Midbrain (tissue), 1 donor: ENCODE results near the gene RCC2.
A peak's percentile ranks its signal among the peaks of the same experiment; 100 is the strongest.

Experiments
- DNase-seq: peaks from one replicate; lab custom pipeline; 2025; lab: John Stamatoyannopoulos, UW

The RCC2 gene

DNA sequence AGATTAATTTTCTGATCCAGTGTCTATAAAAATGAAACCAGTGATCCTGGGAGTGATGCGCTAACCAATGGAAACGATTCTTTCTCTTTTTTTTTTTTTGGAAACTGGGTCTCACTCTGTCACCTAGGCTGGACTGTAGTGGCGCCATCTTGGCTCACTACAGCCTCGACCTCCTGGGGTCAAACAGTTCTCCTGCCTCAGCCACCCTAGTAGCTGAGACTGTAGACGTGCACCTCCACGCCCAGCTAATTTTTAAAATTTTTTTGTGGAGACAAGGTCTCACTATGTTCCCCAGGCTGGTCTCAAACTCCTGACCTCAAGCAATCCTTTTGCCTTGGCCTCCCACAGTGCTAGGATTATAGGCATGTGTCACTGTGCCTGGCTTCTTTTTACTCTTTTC lies 3.4 kb upstream of the RCC2 start:
- no peak for DNase-seq

DNA sequence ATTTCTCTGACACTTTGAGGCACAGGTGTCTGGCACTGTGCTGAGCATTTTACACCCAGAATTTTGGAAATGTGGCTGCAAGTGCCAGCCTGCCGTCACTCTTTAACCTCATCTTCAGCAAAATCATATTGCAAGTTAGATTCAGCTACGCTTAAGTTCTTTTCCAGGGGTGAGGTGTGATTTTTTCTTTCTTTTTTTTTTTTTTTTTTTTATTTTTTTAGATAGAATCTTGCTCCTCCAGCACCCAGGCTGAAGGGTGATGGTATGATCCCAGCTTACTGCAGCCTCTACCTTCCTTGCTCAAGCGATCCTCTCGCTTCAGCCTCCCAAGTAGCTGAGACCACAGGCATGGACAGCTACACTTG lies 2.5 kb upstream of the RCC2 start:
- no peak for DNase-seq

DNA sequence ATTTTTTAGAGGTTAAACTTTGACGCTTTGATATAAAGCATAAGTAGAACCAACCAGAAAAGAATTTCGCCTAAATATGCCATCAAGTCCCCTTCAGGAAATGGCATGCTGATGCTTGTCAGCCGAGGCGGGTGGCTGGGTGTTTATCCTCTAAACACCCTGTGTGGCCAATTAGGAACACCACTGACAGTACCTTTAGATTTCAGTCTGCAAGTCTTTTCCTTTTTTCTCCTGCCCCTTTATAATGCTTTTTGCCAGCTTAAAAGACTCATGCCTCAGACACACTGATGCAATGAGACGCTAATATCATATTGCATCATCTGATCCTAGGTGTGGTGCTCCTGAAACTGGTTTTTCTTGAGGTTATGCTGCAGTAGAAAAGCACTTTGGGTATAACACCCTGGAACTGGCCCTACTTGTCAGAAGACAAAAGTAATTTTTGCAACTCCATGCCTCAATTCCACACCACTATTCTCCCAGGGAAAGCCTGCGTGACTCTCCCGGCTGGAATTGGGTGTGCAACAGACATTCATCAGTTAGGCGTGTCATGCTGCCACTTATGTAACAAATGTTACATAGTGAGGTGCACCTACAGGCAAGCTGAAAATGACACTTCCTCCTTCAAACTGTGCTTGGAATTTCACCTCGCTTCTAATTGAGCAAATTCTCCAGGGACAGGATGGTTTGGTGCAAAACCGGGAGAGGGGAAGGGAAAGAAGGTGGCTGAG lies 2.0 kb upstream of the RCC2 start:
- no peak for DNase-seq

DNA sequence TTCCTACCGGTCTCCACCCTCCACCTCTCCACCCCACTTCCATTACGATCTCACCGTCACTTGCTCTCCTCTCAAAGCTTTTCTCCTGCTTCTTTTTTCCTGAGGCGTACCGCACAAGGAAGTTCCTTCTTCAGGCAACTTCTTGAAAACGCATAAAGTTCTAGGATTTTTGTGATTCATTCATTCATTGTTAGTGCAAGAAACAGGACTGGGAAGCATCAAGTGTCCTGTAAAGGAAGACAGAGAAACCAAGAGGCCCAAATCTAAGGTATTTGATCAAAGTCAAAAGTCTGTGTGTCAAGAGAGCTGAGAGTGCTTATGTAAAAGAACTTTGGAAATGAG lies 1.3 kb upstream of the RCC2 start:
- no peak for DNase-seq

DNA sequence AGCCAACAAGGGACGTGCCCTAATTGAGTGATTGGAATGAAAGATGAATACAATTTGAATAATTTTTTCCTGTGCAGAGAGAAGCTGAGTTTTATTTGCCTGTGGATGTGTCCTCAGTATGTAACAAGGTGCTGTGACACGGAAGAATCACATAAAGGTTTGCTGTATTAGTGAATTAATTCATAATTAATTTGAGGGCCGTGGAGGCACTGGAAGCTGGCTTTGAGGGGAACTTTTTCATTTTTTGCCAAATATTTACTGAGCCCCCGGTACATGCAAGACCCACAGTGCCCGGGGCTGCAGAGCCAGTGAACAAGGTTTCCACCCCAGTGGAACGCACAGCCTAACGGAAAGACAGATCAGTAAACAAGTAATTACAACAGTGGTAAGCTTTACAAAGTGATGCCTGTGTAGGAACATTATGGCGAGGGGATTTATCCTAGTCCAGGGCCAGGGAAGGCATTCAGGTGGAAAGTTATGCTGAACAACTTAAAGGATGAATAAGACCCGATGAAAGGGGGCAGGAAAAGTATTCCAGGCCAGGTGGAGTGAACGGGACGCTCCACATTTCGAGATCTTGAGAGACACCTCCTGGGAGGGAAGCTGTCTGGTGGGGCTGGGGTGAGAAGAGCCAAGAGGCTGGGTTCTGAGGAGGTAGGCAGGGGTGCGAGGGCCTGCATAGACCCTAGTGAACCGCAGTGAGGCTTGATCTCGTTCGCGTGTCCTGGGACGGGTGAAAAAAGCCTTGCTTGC lies 773 bp upstream of the RCC2 start:
- DNase-seq, result no peak

DNA sequence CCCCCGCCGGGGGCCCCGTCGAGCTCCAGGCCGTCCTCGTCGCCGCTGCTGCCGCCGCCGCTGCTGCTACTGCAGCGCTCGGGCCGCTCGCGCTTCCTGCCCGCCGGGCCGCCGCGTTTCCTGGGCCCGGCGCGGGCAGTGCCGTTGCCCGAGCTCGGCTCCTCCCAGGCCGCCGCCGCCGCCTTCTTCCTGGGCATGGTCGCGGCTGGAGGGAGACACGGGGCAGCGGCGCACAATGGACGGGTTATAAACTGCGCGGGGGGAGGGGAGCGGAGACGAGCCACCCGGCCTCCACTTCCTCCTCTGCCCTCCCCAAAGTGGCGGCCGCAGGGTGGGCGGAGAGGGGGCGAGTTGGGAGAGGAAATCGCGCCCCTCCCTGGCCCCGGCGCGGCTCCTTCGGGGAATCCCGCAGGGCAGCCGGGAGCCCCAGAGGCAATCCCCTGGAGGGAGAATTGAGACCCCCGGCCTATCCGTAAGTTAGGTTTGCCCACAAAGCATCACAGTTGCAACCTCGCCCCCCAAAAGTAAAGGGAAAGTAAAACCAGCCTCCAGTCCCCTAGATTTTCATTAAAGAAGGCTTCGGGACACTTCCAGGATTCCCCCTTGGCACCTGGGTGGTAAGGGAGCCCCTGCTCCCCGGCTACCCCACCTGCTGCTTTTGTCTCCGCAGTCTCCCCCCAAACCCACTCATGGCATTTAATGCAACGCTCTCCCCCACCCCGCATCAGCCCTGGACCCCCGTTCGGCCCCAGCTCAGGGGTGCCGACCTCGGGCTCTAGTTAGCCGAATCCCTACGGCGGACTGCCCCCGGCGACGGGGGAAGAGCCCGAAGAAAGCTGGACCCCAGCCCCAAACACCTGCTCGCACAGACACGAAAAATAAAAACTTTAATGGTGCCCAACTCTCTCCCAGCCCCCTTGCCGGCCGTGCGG lies 893 bp downstream of the RCC2 start:
- peak; percentile 46 for DNase-seq

DNA sequence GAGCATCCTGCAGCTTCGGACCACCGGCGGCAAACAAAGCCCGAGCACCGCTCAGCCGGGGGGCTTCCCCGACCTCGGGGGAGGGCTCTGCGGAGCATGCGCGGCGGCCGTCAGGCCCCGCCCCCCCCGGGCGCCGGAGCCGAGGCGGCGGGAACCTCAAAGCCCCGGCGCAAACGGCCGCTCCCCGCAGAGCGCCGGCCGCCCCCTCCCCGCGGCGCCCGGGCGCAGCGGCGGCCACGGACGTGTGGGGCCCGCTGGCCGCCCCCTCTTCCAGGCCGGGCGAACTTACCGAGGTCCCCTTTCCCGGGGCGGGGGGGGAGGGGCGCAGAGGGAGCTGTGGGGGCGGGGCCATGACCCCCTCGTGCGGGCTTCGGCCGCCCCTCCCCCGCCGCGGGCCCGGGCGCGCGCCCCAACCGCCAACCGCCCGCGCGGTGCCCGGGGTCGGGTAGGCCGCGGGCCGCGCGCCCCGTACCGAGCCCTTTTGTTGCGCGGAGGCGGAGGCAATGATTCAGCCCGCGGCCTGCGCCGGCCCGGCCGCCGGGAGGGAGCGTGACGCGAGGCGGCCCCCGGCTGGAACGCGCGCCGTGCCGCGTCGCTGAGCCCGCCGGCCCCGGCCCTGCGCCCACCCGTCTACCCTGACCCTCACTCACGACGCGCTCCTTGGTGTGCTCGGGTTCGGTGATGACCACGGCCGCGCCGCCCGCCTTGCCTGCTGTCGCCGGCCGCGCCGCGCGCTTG lies 1.7 kb downstream of the RCC2 start:
- DNase-seq, result peak; percentile 64

DNA sequence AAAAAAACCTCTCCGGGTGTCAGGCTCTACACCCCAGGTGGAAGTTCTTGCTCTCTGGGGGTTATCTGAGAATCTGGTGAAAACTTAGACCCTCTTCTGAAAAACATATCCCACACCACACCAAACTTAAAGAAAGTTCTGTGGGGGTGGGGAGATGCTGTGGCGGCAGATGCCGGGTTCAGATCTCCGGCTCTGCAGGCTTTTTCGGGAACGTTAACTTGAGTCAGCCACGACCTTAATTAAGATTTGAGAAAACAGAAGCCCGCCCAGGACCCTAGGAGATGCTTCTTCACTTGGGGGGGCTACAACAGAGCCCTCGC lies 2.3 kb downstream of the RCC2 start:
- DNase-seq, result peak; percentile 64

DNA sequence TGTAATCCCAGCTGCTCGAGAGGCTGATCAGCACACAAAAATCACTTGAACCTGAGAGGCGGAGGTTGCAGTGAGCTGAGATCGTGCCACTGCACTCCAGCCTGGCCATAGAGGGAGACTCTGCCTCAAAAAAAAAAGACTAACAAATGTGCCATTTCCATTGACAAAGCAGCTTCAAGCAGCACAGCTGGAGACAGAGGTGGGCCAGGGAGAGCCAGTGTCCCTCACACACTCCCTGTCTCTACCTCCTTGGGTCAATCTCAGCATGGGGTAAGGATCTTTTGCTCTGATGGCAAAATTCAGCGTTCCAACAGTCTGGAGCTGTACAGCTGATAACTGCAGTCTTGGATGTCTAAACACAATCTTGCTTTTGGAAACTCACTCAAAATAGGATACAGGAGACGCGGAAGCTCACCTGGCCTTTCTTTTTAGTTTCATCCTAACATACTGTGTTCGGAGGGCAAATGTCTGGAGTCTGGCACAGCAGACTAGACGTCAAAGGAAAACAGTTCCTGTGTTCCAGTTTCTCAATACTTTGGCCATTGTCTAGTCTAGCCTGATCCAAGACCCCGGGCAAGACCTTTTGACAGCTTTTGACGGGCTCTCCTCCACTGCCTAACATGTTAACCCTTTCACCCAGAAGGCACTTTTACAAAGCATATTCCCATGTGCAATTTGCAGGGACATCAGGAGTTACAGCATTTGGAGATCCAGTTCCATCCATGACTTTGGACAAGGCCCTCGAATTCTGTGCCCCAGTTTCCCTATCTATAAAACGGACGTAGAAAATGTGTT lies 2.9 kb downstream of the RCC2 start:
- no peak for DNase-seq

DNA sequence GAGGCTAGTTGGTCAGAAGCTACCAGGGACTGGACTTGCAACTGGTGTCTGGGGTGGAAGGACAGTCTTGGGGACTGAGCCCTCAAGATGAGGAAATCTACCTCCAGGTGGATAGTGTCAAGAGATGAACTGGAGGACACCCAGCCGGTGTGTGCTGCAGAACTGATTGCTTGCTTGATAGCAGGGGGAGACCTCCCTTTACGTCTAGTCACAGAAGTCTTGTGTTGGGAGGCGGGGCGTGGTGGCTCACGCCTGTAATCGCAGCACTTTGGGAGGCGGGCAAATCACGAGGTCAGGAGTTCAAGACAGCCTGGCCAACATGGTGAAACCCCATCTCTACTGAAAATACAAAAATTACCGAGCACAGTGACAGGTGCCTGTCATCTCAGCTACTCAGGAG lies 4.9 kb downstream of the RCC2 start:
- no peak for DNase-seq

DNA sequence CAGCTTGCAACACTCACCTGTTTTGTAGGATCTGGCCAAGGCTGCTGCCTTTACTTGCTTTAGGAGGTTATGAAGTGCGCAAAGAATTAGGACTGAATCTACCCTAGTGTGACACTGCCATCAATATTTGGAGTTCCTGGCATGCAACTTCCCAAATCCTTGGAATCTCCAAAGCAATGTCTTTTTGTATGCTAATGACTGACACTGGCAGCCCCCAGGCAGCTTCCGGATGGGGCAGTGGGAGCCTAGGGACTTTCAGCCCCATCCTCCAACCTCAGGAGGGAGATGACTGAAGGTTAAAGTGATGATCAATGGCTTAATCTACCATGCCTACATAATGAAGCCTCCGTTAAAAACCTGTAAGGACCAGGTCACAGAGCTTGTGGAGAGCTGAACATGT lies 5.5 kb downstream of the RCC2 start:
- DNase-seq, result no peak

DNA sequence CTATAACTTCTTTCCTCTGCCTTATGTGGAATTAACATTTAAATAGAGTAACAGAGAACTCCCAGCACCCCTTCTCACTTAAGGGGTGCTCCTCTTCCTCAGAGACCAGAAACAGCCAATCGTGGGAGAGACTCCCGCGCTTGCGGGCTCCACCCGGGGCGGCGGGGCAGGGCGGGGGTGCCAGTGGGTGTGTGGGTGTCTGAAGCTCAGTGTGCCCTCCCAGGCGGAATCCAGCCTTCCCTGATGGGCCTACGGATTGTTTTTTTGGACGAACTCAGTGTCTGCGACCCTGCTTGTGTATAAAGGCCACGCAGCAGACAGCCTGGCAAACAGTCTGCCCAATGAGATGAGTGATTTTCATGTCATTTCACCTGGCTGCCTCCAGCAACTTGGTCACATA lies 6.2 kb downstream of the RCC2 start:
- DNase-seq, result no peak

DNA sequence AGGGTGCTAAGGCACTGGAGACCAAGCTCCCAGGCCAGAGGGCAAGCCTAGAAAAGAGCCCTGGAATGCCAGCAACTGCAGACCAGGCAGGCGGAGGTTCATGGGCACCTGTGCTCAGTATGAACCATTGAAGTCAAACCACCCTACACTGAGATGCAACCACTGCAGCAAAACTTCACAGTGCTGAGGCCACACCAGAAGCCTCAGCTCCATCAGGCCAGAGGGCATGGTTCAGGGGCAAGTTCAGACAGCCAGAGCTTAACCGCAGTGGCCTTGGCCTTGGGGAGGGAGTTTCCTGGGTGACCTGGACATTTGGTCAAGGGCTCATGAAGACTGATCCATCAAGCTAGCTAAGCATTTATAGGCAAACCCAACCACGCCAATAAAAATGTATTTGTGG lies 7.1 kb downstream of the RCC2 start:
- no peak for DNase-seq

DNA sequence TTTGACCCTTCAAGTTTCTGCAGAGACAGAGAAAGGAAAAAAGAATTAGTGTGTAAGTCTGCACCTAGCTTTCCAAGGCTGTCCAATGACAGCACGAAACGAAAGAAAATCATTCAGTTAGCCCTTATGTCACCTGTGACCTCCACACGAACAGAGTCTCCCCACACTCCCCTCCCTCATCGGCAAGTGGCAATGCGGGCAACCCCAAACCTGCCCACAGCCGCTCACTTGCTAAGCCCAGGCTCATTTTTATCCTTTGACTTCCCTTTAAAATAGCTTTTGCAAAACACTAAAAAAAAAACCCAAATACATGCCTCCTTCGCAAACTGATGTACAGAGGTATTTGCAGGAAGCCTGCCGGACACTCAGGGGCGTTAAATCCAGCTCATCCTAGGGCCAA lies 10.3 kb downstream of the RCC2 start:
- DNase-seq, result no peak

DNA sequence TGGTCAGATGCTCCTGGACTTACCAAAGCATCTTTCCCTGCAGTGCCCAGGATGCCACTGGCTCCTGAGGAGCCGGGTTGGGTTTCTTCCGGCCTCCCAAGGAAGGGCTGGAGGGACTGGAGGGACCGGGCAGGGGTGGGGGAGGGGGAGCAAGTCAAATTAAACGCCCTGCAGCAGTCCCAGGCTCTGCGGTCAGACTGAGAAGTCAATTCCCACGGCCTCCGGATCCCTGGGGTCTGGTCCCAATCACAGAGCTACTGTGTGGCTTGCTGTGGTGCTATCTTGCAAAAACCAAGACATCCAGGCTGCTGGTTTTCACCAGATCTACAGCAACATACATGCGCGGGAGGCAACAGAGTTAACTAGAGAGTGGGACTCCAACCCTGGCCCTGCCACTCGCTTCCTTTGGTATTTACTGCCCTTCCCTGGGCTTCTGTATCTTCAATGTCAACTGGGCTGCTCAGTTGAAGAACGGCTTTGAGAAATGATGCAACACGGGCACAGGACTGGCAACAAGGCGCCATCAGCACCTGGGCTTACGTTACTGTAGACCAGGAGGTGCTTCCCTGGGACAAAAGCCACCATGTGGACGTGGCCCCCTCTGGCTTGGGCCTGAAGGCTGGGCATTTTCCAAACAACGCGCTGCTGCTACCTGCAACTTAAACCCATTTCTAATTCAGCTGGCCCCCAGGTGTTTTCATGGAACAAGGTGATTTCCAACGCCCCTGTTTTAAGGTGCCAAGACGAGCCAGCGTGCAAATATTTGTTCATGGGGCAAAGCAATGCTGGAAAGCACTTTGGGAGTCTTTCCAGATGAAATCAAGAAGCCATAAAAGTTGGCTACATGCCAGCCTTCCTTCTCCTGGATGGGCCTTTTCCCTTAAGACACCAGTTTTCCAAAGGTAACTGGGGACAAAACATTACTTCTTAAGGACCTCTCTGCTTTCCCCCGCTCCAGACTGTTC lies 11.5 kb downstream of the RCC2 start:
- no peak for DNase-seq

DNA sequence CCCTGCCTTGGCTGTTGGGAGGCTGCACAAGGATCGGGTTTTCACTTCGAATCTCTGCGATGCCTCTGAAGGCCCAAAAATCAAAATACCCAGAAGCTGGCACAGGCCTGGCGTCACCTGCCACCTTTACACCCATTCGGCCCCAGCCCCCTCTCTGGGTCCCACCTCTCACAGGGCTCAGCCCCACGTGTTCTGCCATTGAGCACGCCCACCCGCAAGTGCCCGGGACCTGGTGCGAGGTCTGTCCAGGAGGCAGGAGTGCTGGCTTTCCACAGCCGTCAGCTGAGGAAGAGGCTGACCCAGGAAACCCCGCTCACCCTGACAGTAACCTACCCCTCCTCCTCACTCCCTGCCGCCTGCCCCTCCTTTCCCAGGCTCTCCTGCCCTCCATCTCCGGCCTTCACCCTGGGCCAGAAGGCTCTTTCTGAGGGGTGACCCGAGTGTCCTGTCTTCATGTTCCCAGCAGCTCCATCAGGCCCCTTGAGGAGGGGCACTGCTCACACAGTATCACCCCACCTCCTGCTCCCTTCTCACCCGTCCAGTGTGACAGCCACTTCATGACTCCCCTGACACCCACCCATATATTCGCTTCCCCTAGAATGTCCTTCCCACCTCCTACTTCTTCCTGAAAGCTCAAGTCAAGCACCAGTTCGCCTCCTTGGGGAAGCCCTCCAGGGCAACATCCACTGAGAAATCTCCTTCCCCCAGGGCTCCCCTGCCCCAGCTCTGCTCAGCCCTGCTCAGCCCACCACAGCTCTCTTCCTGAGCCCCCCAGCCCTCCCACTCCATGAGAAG lies 13.5 kb downstream of the RCC2 start:
- DNase-seq, result no peak

DNA sequence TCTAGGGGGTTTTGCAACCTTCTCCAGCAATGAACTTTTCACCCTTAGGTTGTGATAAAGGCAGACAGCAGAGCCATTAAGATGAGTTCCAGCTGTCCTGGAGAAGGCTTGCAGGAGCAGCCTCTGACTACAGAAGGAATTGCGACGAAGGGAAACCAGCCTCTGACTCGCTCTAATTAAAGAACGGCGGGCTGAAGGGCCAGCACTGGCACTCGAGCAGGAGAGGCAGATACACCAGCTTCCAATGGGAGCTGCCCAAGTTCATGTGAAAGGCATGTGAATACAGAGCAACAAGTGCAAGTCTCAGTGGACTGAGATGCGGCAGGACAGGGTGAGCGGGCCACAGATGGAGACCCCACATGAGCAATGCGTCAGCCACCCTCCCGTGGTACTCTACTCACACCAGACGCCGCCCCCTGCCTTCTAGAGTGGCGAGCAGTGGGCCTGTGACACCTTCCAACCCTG lies 15.7 kb downstream of the RCC2 start:
- DNase-seq, result no peak

DNA sequence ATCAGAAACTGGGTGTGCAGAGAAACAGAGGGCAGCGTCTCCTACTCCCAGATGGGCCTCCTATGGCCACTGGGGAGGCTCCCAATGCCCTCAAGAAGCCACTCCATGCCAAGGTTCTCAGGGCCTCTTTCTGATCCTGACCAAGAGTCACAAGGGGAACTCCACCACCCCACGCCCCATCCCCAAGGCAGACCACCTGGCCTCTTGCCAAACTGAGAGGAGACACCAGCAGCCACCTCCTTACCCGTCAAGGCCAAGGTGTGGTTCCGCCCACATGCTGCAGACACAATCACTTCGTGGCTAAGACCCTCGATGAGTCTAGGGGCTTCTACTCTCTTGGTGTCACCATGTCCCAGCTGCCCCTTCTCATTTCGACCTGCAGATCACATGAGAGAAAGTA lies 17.0 kb downstream of the RCC2 start:
- no peak for DNase-seq

DNA sequence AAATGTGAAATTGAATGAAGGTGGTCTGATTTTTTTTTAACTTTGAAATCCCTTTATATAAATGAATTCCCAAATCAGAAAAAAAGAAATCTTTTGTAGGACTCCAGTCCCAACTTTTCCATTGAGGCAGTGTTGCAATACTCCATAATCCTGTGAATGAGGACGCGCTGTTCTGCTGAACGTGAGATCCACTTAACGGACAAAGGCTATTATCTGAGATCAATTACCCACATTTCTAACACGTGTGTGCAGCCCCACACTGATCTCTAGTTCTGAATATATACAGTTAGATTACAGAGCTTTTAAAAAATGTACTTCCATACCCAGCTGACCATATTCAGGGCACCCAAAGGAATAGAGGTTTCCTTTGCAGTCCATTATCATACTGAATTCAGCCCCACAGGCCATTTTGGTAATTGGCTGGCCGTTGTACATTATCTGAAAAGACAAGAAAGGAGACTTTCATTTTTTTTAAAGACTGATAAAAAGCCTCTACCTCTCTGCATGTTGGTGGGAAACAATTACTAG lies 19.0 kb downstream of the RCC2 start:
- no peak for DNase-seq
